HepG2 (cell line): ENCODE results near the gene DOCK9. TPM values are rescaled to one million over a fixed set of nuclear protein-coding genes. Genes with fewer than 3 reads are reported as not detected.

Experiments
- ATAC-seq: fragments of 200-7000 bp; cut with Tn5 transposase; 3 replicates; pipeline ENCODE4 v1.9.1; 2020; ENCODE audit warnings: mild to moderate bottlenecking, moderate library complexity
- BruUV-seq: library from RNA; stranded (reverse); fragments of 400-500 nt; replicated peaks from 2 replicates; lab custom pipeline; 2021; lab: Mats Ljungman, UMichigan
- CTCF ChIA-PET: fragments of 300-600 bp; formaldehyde crosslinking; extraction: SDS; loops from one replicate; lab custom pipeline; 2021; ENCODE audit warnings: low total read pairs, inconsistent platforms, low intra/inter-chr PET ratio; lab: Yijun Ruan, JAX
- POLR2A ChIA-PET: fragments of 350-600 bp; sonication (Branson Sonifier 250); formaldehyde crosslinking; loops from one replicate; lab custom pipeline; 2020; ENCODE audit warnings: antibody characterized with exemption, inconsistent platforms; lab: Yijun Ruan, JAX
- DNase-seq: peaks from one replicate; pipeline ENCODE4 v3.0.0-alpha.2; 2015; ENCODE audit warnings: low spot score
- FAIRE-seq: peaks from 3 replicates; lab custom pipeline; 2011; peaks lifted over from hg19 to GRCh38; lab: Jason Lieb, UNC
- H2AFZ ChIP-seq: one replicate; pipeline ENCODE4 v1.6.1; 2011; ENCODE audit warnings: low read length, inconsistent platforms
- H3K27ac ChIP-seq: fragments of 300-600 bp; 3 replicates; pipeline ENCODE4 v1.8.0; 2011; ENCODE audit warnings: mixed run types, mild to moderate bottlenecking, mixed read lengths, low read length, inconsistent platforms; ENCODE audit not compliant: insufficient read depth; ENCODE audit errors: extremely low read length
- H3K27me3 ChIP-seq, 2 experiments: fragments of 200-600 bp in 1 of 2; 2 replicates in 1 of 2; 3 replicates in 1 of 2; pipeline versions ENCODE4 v1.6.0 to v1.8.0; 2011; ENCODE audit warnings: low read length in 2 of 2, mild to moderate bottlenecking in 2 of 2, moderate library complexity in 2 of 2, inconsistent platforms in 1 of 2; ENCODE audit not compliant: insufficient read depth in 2 of 2, control insufficient read depth in 1 of 2
- H3K36me3 ChIP-seq, 2 experiments: fragments of 200-600 bp in 1 of 2; replicated peaks in 1 of 2; 2 replicates in 1 of 2; 3 replicates in 1 of 2; pipeline versions ENCODE4 v1.5.1 to v1.8.0; 2011; ENCODE audit warnings: low read length in 2 of 2, inconsistent platforms in 1 of 2; ENCODE audit not compliant: insufficient read depth in 2 of 2, control insufficient read depth in 1 of 2
- H3K4me1 ChIP-seq: 2 replicates; pipeline ENCODE4 v1.5.1; 2012; ENCODE audit warnings: low read length, inconsistent platforms; ENCODE audit not compliant: insufficient read depth
- H3K4me2 ChIP-seq: 2 replicates; pipeline ENCODE4 v1.6.0; 2011; ENCODE audit warnings: low read depth, low read length, inconsistent platforms
- H3K4me3 ChIP-seq, 3 experiments: fragments of 200-600 bp in 1 of 3; sonication (generic), shearing (Covaris generic) in 1 of 3; replicated peaks in 1 of 3; 2 replicates each; pipeline ENCODE4 v1.5.1; 2011 to 2016; ENCODE audit warnings: low read length in 3 of 3, inconsistent platforms in 2 of 3, low read depth in 2 of 3, mild to moderate bottlenecking in 2 of 3, control low read depth in 1 of 3, mixed read lengths in 1 of 3; ENCODE audit not compliant: insufficient read depth in 1 of 3
- H3K79me2 ChIP-seq: one replicate; pipeline ENCODE4 v1.6.1; 2011; ENCODE audit warnings: low read length, inconsistent platforms; ENCODE audit not compliant: insufficient read depth
- H3K9ac ChIP-seq: 2 replicates; pipeline ENCODE4 v1.6.0; 2011; ENCODE audit warnings: mild to moderate bottlenecking, low read depth, low read length, inconsistent platforms; ENCODE audit not compliant: insufficient read depth
- H3K9me3 ChIP-seq: 2 replicates; pipeline ENCODE4 v1.5.1; 2012; ENCODE audit warnings: mild to moderate bottlenecking, low read length
- H4K20me1 ChIP-seq: 2 replicates; pipeline ENCODE4 v1.6.0; 2011; ENCODE audit warnings: inconsistent platforms, mild to moderate bottlenecking, low read length, moderate library complexity; ENCODE audit not compliant: insufficient read depth
- BRF2 ChIP-seq: sonication (generic); formaldehyde crosslinking; IDR thresholded peaks from 2 replicates; pipeline ENCODE4 v1.8.1; 2022; ENCODE audit warnings: mild to moderate bottlenecking, missing genetic modification reagents
- KDM2A ChIP-seq: sonication (generic); formaldehyde crosslinking; IDR thresholded peaks from 2 replicates; pipeline ENCODE4 v1.4.0; 2020; ENCODE audit warnings: low read depth, missing genetic modification reagents, borderline replicate concordance
- MAFF ChIP-seq: IDR thresholded peaks from 2 replicates; pipeline ENCODE4 v1.6.1; 2011; ENCODE audit warnings: low read depth, low read length, improper control_type of control experiment
- PBX3 ChIP-seq: sonication (generic); formaldehyde crosslinking; IDR thresholded peaks from 2 replicates; pipeline ENCODE4 v1.8.1; 2023; ENCODE audit warnings: missing genetic modification reagents, inconsistent platforms, borderline replicate concordance
- PCBP2 ChIP-seq: fragments of 200-400 bp; formaldehyde crosslinking; optimal IDR thresholded peaks from 2 replicates; pipeline ENCODE3; 2018; ENCODE audit warnings: low read length, low read depth; ENCODE audit not compliant: poor library complexity, severe bottlenecking
- POGZ ChIP-seq: sonication (generic); formaldehyde crosslinking; IDR thresholded peaks from 2 replicates; pipeline ENCODE4 v1.4.0; 2020; ENCODE audit warnings: mild to moderate bottlenecking, missing genetic modification reagents
- PREB ChIP-seq: sonication (generic); formaldehyde crosslinking; IDR thresholded peaks from 2 replicates; pipeline ENCODE4 v1.4.0; 2020; ENCODE audit warnings: missing genetic modification reagents
- RBAK ChIP-seq: sonication (generic); formaldehyde crosslinking; IDR thresholded peaks from 2 replicates; pipeline ENCODE4 v1.5.1; 2020; ENCODE audit warnings: mild to moderate bottlenecking, missing genetic modification reagents
- RERE ChIP-seq: IDR thresholded peaks from 2 replicates; pipeline ENCODE4 v1.6.1; 2016; ENCODE audit warnings: low read depth, missing genetic modification reagents, missing compliant biosample characterization
- ZNF234 ChIP-seq: sonication (generic); formaldehyde crosslinking; conservative IDR thresholded peaks from 2 replicates; pipeline ENCODE4 v1.5.1; 2020; ENCODE audit warnings: mild to moderate bottlenecking, missing genetic modification reagents
- ZNF574 ChIP-seq: sonication (generic); formaldehyde crosslinking; IDR thresholded peaks from 2 replicates; pipeline ENCODE4 v1.4.0; 2020; ENCODE audit warnings: missing genetic modification reagents
- ZNF672 ChIP-seq: sonication (generic); formaldehyde crosslinking; IDR thresholded peaks from 2 replicates; pipeline ENCODE4 v1.8.1; 2022; ENCODE audit warnings: missing genetic modification reagents
- WGBS: methylation state at CpG from one replicate; pipeline ENCODE4 v1.1.6; 2017; ENCODE audit warnings: low lambda C conversion rate; 5-methylcytosine and 5-hydroxymethylcytosine counted together
- in situ Hi-C: cut with HindIII; loops from 2 replicates; pipeline ENCODE4 v1.10.0; 2017; ENCODE audit warnings: low pct_unique_long_range_greater_than_20kb; ENCODE audit not compliant: extremely low pct_ligation_motif_present
- intact Hi-C: fragments of 100-400 bp; cut with micrococcal nuclease; formaldehyde crosslinking; loops from one replicate; pipeline ENCODE4 v1.10.0; 2022; ENCODE audit not compliant: unreplicated experiment
- polyA plus RNA-seq, 8 experiments: library from polyadenylated mRNA; depleted of rRNA in 3 of 8; stranded (reverse) in 7 of 8; unstranded in 1 of 8; fragments of >200 nt; fragmentation: Illumina TruSeq in 4 of 8; extraction: Trizol in 4 of 8; gene quantifications; 2 replicates each; pipeline versions ENCODE4 v1.2.1 to v1.2.3, GENCODE V29; 2011 to 2016; ENCODE audit warnings: low read depth in 4 of 8, missing spikeins in 1 of 8, mixed read lengths in 1 of 8; ENCODE audit not compliant: insufficient read depth in 1 of 8
- total RNA-seq, 5 experiments: library from RNA; depleted of rRNA; stranded (reverse); fragments of >200 nt; fragmentation: Illumina TruSeq; extraction: Trizol; gene quantifications; 2 replicates each; pipeline ENCODE4 v1.2.3, GENCODE V29; 2016; ENCODE audit warnings: low read depth in 1 of 5

The DOCK9 gene
- total and polyA plus RNA-seq, 2 of the 13 experiments (the other 11 are each of a cell fraction or from before 2014, with no cell fraction given), result 0.44 to 0.97 TPM

GRCh38 chr13:98897706-98898105 is 80.2 kb downstream of the DOCK9 start (continued):
- TF ChIP-seq ZNF234 (CRISPR knock-in tag), result no peak
- no peak for TF ChIP-seq MAFF
- no peak for TF ChIP-seq ZNF672
- TF ChIP-seq RBAK, result no peak
- no peak for TF ChIP-seq ZNF574 (CRISPR knock-in tag)
- TF ChIP-seq PBX3 (CRISPR knock-in tag), result no peak
- no peak for TF ChIP-seq BRF2 (CRISPR knock-in tag)
- no peak for TF ChIP-seq PCBP2

GRCh38 chr13:98896868-98897144 is 81.1 kb downstream of the DOCK9 start:
- Histone ChIP-seq H4K20me1 (no peaks in the 10 kb centered on the region), H3K4me1 (no peaks in the 10 kb centered on the region), H3K36me3 (no peaks in the 10 kb centered on the region), H2AFZ (no peak overlapping the region), H3K4me2 (no peak overlapping the region), H3K79me2 (no peaks in the 10 kb centered on the region), H3K27ac (no peak overlapping the region), H3K4me3 (no peak overlapping the region), H3K9me3 (no peaks in the 10 kb centered on the region), H3K27me3 (no peaks in the 10 kb centered on the region), H3K9ac (no peak overlapping the region)
- DNase-seq (no peak), ATAC-seq (no peak), FAIRE-seq (no peak)
- in situ Hi-C loops (no loop called here), intact Hi-C loops (no loop called here)
- ChIA-PET CTCF (no interaction called here), POLR2A (no interaction called here)
- 65% methylated on average over 2 of the region's 2 CpGs for WGBS
- no TSS peak for BruUV-seq
- TF ChIP-seq KDM2A, result no peak
- no peak for TF ChIP-seq POGZ (CRISPR knock-in tag)
- no peak for TF ChIP-seq RERE
- TF ChIP-seq PREB (CRISPR knock-in tag), result no peak
